ENCODE data around the gene STRN3.

Gene STRN3

DNA sequence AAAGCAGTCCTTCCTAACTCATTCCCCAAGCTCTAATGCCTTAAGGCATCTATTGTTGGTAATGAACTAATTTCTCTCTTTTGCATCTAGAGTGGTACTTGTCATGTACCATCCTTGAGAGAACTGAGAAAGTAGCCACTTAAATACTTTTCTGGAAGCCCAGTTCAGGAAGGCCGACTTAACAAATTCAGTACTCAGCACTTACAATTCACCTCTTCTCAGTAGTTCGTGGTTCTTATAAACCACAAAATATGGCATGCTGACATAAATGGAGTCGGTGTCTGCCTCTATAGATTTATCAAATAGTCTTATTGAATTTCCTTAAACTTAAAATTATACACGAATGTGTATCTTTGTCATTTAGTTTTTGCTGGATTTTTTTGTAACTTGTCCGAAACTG, 161.2 kb downstream of the STRN3 start:
- no peak for DNase-seq

DNA sequence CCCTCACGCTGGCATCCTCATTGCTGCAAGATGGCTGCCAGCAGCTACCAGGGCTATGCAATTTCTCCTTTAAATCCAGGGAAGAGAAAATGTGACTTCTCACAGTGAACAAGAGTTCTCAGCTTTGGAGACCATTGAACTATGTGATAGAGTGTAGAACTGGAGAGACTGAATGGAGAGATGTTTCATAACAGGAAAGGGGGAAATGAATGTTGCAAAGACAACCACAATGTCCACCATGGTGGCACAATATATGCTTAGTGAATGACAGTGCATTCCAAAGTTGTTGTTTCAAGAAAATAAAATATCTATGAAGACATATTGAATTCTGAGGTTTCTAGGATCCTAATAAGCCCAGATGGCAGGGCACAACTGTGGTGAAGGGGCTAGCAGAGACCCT, 165.0 kb downstream of the STRN3 start:
- DNase-seq: no peak

DNA sequence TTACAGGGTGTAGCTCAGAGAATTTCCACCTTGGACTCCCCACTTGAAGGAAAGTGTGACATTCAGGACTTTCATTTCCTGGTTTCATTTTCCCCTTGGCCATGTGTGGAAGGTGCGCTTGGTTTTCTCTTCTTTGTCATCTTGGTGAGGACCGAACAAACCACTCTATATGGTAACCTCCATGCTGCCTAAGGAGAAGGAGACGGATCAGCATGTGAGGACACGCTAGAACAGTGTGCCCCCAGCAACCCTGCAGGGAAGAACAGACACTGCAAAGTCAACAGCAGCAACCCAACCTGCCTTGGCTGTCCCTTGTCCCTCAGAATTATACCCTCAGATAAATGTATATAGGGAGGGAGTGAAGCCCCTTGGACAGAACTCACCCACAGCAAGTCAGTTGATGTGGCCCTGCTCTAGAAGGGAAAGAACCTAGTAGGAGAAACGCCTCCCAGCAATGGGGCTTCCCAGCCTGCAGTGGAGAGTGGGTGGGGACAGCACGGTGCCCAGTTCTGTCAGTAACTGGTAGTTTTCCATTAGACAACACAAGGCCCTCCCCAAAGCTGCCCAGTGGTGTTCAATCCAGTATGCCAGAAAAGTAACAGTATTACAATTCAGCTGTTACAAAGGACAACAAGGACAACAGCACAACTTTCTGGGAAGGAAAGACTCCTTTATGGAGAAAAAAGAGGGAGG, 170.7 kb downstream of the STRN3 start:
- DNase-seq: no peak

DNA sequence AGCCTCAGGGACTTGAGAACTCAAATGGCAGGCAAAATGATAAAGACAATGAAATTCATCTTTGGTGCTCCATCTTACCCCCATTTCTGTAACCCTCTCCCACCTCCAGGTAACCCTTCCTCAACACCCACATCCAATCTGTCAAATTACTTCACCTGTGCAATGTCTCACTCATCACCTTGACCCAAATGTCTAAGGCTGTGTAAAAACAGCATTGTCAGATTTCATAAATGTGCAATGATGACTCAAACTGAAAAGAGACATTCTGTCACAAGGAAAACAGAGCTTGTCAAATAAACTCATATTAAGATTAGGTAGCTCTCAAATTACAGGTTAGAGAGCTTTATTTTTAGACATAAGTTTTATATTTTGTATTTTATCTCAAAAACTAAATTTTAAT, 171.7 kb downstream of the STRN3 start:
- DNase-seq: no peak

DNA sequence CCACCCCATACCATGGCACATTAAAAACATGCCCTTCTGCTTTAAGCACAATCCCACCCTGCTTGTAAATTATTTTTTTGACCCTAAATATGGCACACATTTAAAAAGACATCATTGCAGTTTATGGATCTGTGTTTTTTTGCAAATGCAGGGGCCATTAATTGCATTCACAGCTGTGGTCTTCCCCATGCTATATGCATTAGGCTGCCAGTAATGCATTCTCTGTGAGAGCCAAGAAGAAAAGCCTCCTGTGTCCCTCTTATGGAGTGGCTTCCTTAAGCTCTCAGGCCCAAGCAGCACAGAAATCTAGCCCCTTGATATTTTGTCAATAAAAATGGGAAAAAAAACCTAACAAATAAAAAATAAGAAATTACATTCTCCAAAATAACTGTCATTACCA, 172.2 kb downstream of the STRN3 start:
- DNase-seq: no peak

DNA sequence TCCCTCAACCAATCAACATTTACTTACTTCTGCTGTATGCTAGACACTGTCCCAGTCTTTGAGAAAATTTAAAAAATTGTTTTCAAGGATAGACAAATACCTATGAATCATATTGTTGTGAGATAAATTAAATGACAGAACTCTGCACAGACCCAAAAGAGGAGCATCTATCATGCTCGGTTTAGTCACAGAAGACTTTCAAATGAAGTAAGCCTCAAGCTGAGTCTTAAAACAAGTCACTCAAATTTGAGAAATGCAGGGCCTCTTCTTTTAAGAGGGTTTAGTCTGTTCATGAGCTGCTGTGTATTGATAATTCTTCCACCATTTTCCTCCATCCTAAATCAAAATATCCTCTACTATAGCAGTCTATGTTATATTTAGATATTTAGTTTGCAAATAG, 176.2 kb downstream of the STRN3 start:
- no peak for DNase-seq

DNA sequence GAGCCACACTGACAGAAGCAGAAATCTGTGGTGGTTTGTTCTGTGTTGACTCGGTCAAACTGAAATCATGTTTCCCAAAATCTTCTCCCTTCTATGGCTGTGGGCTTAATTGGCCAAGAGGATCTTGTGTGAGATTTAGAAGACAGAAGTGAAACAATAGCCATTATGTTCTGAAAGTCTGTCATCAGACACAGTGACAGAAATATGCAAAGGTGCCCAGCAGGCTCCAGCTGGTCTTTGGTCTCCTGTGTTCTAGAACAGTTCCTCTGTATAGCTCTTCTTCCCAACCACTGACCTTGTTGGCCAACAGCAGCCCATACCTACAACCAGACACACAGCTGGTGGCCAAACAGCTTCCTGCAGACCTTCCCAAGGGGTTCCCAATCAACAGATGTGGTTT, 176.8 kb downstream of the STRN3 start:
- no peak for DNase-seq

DNA sequence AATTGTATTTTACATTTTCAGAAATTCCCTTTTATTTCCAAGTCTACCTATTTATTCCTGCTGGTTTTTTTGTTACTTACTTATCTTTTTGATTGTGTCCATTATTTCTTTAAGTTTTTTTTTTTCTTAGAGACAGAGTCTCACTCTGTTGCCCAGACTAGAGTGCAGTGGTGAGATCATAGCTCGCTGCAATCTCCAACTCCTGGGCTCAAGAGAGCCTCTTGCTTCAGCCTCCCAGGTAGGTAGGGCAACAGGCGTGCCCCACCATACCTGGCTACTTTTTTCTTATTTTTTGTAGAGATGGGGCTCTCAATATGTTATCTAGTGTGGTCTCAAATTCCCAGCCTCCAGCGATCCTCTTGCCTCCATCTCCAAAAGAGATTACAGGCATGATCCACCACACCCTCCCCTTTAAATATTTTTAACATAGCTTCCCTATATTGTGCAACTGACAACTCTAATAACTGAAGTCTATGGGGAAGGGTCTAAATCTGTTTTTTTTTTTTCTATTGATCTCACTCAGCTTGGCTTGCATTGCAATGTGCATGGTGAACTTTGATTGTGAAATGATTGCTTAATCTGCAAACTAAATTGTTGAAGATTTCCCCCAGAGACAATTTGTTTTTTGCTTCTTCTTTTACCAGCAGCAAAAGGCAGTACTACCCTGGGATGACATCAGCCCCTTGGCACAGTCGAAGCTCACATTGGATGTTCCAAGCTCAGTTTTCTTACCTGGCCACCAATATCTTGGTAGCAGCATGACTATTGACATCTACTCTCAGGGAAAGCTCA, 177.5 kb downstream of the STRN3 start:
- DNase-seq: no peak
